Upper lobe of left lung (tissue), 6 donors: Measurements from ENCODE around the gene NCDN. TPM values are rescaled to one million over a fixed set of nuclear protein-coding genes. Genes with fewer than 3 reads are reported as not detected.

Experiments used
- ATAC-seq, 2 donors: fragments of 200-7000 bp; cut with Tn5 transposase; one replicate each; pipeline ENCODE4 v1.9.1; 2022; ENCODE audit warnings: mild to moderate bottlenecking in 2 of 2, moderate library complexity in 2 of 2; ENCODE audit not compliant: low FRiP score in 2 of 2
- DNase-seq, 2 donors: peaks; one replicate each; pipeline ENCODE4 v3.0.0-alpha.2; 2019 to 2020
- H3K27ac ChIP-seq, 4 donors: fragments of 200-600 bp; sonication (generic); one replicate each; pipeline ENCODE4 v1.5.1; 2016 to 2019
- H3K27me3 ChIP-seq, 4 donors: fragments of 200-600 bp; sonication (generic); one replicate each; pipeline ENCODE4 v1.5.1; 2017 to 2019
- H3K36me3 ChIP-seq, 4 donors: fragments of 200-600 bp; sonication (generic); one replicate each; pipeline ENCODE4 v1.5.1; 2016 to 2019
- H3K4me1 ChIP-seq, 4 donors: fragments of 200-600 bp; sonication (generic); one replicate each; pipeline ENCODE4 v1.5.1; 2018 to 2019
- H3K4me3 ChIP-seq, 4 donors: fragments of 200-600 bp; sonication (generic); one replicate each; pipeline ENCODE4 v1.5.1; 2017 to 2019; ENCODE audit warnings: mild to moderate bottlenecking in 2 of 4, moderate library complexity in 1 of 4
- H3K9me3 ChIP-seq, 4 donors: fragments of 200-600 bp; sonication (generic); one replicate each; pipeline ENCODE4 v1.5.1; 2018 to 2019
- EP300 ChIP-seq, 4 donors: sonication (generic); formaldehyde crosslinking; IDR thresholded peaks; one replicate each; pipeline ENCODE4 v1.5.1; 2017; ENCODE audit warnings: antibody characterized with exemption in 4 of 4, control low read depth in 2 of 4
- POLR2A ChIP-seq, 4 donors: fragments of 450-650 bp; IDR thresholded peaks; one replicate each; pipeline ENCODE4 v1.5.1; 2016 to 2017; ENCODE audit warnings: antibody characterized with exemption in 4 of 4, mild to moderate bottlenecking in 2 of 4
- POLR2AphosphoS5 ChIP-seq, 2 donors: sonication (generic); formaldehyde crosslinking; IDR thresholded peaks; one replicate each; pipeline ENCODE4 v1.5.1; 2017; ENCODE audit warnings: antibody characterized with exemption in 2 of 2
- WGBS, 2 donors: methylation state at CpG; one replicate each; pipeline ENCODE4 v1.1.5; 2017 to 2018; 5-methylcytosine and 5-hydroxymethylcytosine counted together
- total RNA-seq, 6 donors: library from RNA; depleted of rRNA in 4 of 6; stranded (reverse); fragments of >200 nt in 4 of 6; gene quantifications; one replicate each; pipeline versions ENCODE4 v1.1.0 to v1.2.1, GENCODE V29; 2016 to 2021
- TF ChIP-seq, protein P1 (sequence below), 6 experiments: fragments of 450-650 bp in 4 of 6; fragments of 200-600 bp in 2 of 6; sonication (generic) in 2 of 6; IDR thresholded peaks; one replicate each; pipeline ENCODE4 v1.5.1; 2016 to 2019; ENCODE audit warnings: antibody characterized with exemption in 6 of 6
- donor health status: DM: no; HTN: no; CAD: no; lungs with moderate emphysema.
- donor health status: DM: no; HTN: yes; CAD: no; lungs with severe emphysema.

Gene NCDN
- total RNA-seq, 6 donors from 2014 or later = 12.6 to 34.2 (median 21.5) TPM

DNA sequence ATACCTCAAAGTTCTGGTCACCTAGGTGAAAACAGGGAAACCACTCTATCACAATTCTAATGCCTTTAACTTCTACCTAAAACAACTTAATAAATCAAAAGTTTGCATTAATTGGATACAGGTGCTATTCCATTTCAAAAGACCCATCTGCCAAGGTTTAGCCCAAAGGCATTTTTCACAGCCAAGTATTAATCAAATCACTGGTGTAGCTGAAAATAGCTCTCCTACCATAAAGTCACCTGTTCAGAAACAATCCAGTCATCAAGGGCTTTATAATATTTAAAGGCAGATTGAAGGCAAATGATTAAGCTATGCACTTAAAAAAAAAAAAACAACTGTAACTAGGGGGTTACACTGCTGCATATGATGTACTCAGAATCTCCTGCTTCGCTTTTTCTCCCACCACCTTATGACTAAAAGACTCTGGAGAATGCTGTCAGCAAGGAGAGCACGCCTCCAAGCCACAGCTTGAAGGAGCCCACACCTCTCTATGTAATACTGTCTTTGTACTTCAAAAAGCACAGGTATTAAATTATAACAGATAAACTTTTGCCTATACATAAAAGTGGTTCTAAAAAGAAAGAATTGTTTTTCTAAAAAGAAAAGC is 20.9 kb upstream of the NCDN start:
- Histone ChIP-seq H3K27me3 (no peaks in the 10 kb centered on the region), H3K27ac (no peak overlapping the region), H3K9me3 (no peaks in the 10 kb centered on the region), H3K4me3 (no peak overlapping the region), H3K4me1 (peaks cover 32 to 55% (median 42%) of the 10 kb centered on the region in 4 donors), H3K36me3 (no peaks in the 10 kb centered on the region)
- DNase-seq (no peak), ATAC-seq (no peak)
- WGBS, 2 donors = 84 to 89% methylated on average over 2 of the region's 2 CpGs
- no peak for TF ChIP-seq POLR2AphosphoS5 (IDR thresholded peaks at IDR 0.05)
- no peak for TF ChIP-seq EP300 (IDR thresholded peaks at IDR 0.05)
- TF ChIP-seq, protein P1, sequence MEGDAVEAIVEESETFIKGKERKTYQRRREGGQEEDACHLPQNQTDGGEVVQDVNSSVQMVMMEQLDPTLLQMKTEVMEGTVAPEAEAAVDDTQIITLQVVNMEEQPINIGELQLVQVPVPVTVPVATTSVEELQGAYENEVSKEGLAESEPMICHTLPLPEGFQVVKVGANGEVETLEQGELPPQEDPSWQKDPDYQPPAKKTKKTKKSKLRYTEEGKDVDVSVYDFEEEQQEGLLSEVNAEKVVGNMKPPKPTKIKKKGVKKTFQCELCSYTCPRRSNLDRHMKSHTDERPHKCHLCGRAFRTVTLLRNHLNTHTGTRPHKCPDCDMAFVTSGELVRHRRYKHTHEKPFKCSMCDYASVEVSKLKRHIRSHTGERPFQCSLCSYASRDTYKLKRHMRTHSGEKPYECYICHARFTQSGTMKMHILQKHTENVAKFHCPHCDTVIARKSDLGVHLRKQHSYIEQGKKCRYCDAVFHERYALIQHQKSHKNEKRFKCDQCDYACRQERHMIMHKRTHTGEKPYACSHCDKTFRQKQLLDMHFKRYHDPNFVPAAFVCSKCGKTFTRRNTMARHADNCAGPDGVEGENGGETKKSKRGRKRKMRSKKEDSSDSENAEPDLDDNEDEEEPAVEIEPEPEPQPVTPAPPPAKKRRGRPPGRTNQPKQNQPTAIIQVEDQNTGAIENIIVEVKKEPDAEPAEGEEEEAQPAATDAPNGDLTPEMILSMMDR (IDR thresholded peaks at IDR 0.05) = no peak
- no peak for TF ChIP-seq POLR2A (IDR thresholded peaks at IDR 0.05)

DNA sequence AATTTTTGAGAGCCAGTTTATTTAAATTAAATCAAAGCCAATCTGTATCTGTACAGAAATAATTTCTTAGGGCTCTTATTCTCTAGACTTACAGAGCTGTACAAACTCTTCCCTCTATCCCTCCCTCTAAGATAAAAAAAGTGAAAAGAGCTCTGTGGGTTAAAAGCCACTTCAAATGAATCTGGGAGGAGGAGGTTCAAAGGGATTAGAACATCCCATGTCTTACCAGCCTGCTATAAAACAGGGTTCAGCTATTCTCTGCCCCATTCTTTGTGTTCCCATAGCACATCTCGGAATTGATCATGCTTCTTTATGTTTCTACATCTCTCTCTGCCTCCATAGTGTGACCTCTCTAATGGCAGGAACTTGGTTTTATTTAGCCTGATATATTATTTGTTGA is 19.8 kb upstream of the NCDN start:
- TF ChIP-seq, protein P1 (IDR thresholded peaks at IDR 0.05) = no peak
- TF ChIP-seq POLR2AphosphoS5 (IDR thresholded peaks at IDR 0.05) (no peak), POLR2A (IDR thresholded peaks at IDR 0.05) (no peak)
- Histone ChIP-seq H3K27ac (peak overlapping the region in 1 of 4 donors; percentile 18), H3K4me3 (no peak overlapping the region), H3K4me1 (peaks cover 32 to 57% (median 40%) of the 10 kb centered on the region in 4 donors), H3K9me3 (no peaks in the 10 kb centered on the region), H3K36me3 (no peaks in the 10 kb centered on the region), H3K27me3 (no peaks in the 10 kb centered on the region)
- ATAC-seq = no peak
- DNase-seq = no peak
- 85 to 100% methylated on average over 1 of the region's 1 CpG for WGBS, 2 donors

DNA sequence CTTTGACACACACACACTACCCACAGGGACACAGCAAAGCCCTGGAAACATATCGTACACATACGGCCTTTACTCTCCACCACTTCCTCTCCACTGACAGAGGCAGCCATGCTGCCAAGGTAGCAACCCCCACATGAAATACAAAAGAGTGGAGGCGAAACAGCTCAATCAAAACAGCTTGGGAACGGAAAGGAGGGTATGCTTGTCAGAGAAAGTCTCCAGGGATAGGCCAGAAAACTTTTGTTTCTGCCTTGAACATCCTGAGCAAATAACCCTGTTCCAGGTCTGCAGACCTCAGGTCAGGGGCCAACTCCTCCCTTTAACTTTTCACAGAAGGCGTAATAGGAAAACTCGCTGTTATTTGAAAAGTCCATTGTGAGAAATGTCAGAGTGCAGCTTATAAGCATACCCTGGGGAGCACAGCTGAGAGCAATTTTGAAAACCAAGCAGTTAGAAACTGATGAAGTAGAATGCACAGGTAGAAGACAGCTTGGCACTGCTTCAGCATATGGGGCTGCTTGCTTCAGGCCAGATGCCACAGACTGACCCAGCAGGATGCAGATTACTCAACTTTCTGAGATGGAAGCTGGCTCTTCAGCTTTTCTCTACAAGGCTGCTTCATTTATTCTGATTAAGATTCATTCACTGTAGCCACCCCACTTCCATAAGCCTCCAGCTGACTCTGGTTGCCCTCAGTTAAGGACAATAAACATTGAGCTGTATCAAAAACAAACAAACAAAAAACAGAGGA is 18.4 kb upstream of the NCDN start:
- Histone ChIP-seq H3K36me3 (peaks cover 0 to 6% (median 0%) of the 10 kb centered on the region in 4 donors), H3K9me3 (no peaks in the 10 kb centered on the region), H3K4me3 (no peak overlapping the region), H3K27ac (peak overlapping the region; percentile 15 to 62 (median 32)), H3K27me3 (no peaks in the 10 kb centered on the region), H3K4me1 (peaks cover 26 to 45% (median 31%) of the 10 kb centered on the region in 4 donors)
- DNase-seq (no peak), ATAC-seq (peak; percentile 47 to 61)
- WGBS, 2 donors = 65 to 66% methylated on average over 6 of the region's 6 CpGs
- TF ChIP-seq EP300 (IDR thresholded peaks at IDR 0.05) (no peak), POLR2A (IDR thresholded peaks at IDR 0.05) (no peak), POLR2AphosphoS5 (IDR thresholded peaks at IDR 0.05) (no peak)
- TF ChIP-seq, protein P1 (IDR thresholded peaks at IDR 0.05) = no peak

DNA sequence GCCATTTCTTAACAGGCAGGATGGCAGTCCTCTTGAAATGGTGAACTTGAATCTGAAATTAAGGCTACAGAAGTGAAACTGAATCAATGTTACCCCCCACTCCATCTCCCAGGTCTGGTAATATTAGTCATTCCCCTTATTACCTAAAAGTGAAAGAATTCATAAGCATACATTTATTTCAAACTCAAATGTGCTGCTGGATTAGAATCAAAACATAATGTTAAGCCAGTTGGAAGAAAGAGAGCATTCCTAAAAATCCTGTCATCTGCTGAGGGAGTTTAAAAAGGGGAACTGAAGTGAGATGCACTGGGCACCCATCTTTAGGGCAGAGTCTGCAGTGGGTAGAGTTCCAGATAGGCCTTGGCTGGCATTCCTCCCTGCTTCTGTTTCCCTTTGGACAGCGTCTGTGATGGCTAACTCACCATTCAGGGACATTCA is 17.8 kb upstream of the NCDN start:
- Histone ChIP-seq H3K27me3 (no peaks in the 10 kb centered on the region), H3K4me3 (no peak overlapping the region), H3K36me3 (peaks cover 0 to 6% (median 0%) of the 10 kb centered on the region in 4 donors), H3K4me1 (peaks cover 32 to 51% (median 35%) of the 10 kb centered on the region in 4 donors), H3K27ac (peak overlapping the region; percentile 15 to 62 (median 32)), H3K9me3 (no peaks in the 10 kb centered on the region)
- DNase-seq (no peak), ATAC-seq (peak in 1 of 2 donors; percentile 39)
- TF ChIP-seq POLR2A (IDR thresholded peaks at IDR 0.05) (no peak), POLR2AphosphoS5 (IDR thresholded peaks at IDR 0.05) (no peak), EP300 (IDR thresholded peaks at IDR 0.05) (no peak)
- TF ChIP-seq, protein P1 (IDR thresholded peaks at IDR 0.05) = no peak
- 45 to 50% methylated on average over 1 of the region's 1 CpG for WGBS, 2 donors
